ENCODE data around the gene LGR4. TPM values are rescaled to one million over a fixed set of nuclear protein-coding genes. Genes with fewer than 3 reads are reported as not detected.

Gene LGR4
- total and polyA plus RNA-seq, 9 of the 15 experiments (the other 6 are each of a cell fraction or from before 2014, with no cell fraction given): 0.94 to 10.1 (median 5.8) TPM

- no peak for TF ChIP-seq RHOXF2B (CRISPR knock-in tag; conservative IDR thresholded peaks at IDR 0.05)
- TF ChIP-seq SRF (CRISPR knock-in tag; IDR thresholded peaks at IDR 0.05): no peak
- TF ChIP-seq, protein P1, sequence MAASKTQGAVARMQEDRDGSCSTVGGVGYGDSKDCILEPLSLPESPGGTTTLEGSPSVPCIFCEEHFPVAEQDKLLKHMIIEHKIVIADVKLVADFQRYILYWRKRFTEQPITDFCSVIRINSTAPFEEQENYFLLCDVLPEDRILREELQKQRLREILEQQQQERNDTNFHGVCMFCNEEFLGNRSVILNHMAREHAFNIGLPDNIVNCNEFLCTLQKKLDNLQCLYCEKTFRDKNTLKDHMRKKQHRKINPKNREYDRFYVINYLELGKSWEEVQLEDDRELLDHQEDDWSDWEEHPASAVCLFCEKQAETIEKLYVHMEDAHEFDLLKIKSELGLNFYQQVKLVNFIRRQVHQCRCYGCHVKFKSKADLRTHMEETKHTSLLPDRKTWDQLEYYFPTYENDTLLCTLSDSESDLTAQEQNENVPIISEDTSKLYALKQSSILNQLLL (CRISPR knock-in tag; IDR thresholded peaks at IDR 0.05; ENCODE audit: borderline replicate concordance): no peak
- TF ChIP-seq ID3 (CRISPR knock-in tag; IDR thresholded peaks at IDR 0.05): no peak
- TF ChIP-seq ID3 (tag; IDR thresholded peaks at IDR 0.05): no peak
- no peak for TF ChIP-seq RERE (CRISPR knock-in tag; IDR thresholded peaks at IDR 0.05; ENCODE audit: borderline replicate concordance)
- TF ChIP-seq CBX8 (IDR thresholded peaks at IDR 0.05; ENCODE audit: borderline replicate concordance, extremely low read depth, low read depth, low read length, poor library complexity, severe bottlenecking): no peak
- TF ChIP-seq CBFA2T2 (conservative IDR thresholded peaks at IDR 0.05): 0 out of 2 replicates have a peak, but pooled peaks have one; percentile 2
- no peak for TF ChIP-seq BACH1 (tag; IDR thresholded peaks at IDR 0.05)
- TF ChIP-seq EWSR1 (IDR thresholded peaks at IDR 0.05; ENCODE audit: borderline replicate concordance, low read depth, partially characterized antibody): no peak
- no peak for TF ChIP-seq FOXK2 (conservative IDR thresholded peaks at IDR 0.05 in 1 of 2, IDR thresholded peaks at IDR 0.05 in 1 of 2; ENCODE audit: low read depth in 2 of 2)
- TF ChIP-seq IFI16 (CRISPR knock-in tag; IDR thresholded peaks at IDR 0.05): 0 out of 2 replicates have a peak, but pooled peaks have one; percentile 12
Measured at GRCh38 chr11:27397624-27398399, 74.8 kb downstream of the LGR4 start (continued).
